Superior temporal gyrus (tissue), 1 donor: Measurements from ENCODE around the gene FAM200C.
"Not testable (repeated sequence)": the region's sequence is repeated elsewhere in the genome, so short reads cannot be mapped to it uniquely, and the experiment has no call there.

Experiments used
- DNase-seq: peaks from one replicate; pipeline ENCODE4 v3.0.0-alpha.2; 2016; ENCODE audit errors: extremely low spot score

The FAM200C gene

DNA sequence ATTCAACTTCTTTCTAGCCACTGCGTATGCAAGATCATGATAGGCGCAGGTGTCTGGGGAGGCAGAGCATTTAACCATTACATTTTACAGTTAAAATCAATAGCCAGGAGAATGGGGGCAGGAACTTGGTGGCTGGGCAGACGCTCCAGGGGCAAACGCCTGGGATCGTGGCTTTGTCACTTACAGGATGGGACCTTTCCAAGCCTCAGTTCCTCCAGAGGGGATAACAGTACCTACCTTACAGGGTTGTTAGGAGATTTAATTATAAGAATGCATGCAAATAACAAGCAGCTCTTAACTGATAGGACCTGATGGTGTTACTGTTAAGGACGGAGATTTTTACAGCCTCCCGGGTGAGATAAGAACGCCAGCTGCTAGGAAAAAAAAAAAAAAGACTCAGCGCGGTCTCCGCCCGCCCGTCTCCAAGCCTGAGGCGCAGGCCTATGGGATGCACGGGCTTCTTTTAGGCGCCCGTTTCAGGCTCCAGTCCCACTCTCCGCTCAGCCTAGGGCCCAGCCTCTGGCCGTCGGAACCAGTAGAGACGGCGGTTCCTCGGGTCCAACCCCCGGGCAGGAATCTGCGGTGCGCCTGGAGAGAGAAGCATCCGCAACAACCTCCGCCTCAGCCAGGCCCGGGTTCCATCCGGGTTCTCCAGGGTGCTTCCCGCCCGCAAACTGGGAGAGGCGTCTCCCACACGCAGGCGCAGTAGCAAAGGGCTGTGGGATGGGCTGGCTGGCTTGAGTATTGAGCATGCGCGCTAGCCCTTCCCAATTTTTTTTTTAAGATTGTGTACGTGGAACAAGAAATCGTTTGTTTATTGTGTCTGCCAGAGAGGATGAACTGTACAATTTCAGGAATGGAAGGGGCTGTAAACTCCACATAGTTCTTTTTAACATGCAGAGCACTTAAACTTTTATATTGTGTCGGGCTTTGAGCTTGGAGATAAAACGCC is at the start of gene FAM200C:
Gene FAM200C (minus strand): TSS at position 653 of the 952 bp plus-strand sequence. CDS start 4,564 bp downstream, outside the sequence.
- DNase-seq, result peak; percentile 98

DNA sequence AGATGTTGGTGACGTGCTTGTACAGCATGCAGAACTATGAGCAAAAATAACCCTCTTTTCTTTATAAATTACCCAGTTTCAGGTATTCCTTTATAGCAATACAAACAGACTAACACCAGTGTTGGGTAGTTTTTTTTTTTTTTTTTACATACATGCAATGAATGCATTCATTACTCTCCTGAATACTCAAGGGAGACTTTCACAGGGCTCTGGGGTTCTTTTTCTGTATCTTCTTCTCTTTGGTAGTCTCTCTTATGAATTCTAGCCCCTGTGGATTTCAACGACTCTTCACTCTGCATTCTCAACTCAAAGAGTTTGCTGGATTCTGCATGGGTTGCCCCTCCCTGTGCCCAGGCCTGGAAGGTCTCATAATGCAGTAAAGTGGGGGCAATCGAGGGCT is 49.6 kb upstream of the FAM200C start:
- DNase-seq, result no peak

DNA sequence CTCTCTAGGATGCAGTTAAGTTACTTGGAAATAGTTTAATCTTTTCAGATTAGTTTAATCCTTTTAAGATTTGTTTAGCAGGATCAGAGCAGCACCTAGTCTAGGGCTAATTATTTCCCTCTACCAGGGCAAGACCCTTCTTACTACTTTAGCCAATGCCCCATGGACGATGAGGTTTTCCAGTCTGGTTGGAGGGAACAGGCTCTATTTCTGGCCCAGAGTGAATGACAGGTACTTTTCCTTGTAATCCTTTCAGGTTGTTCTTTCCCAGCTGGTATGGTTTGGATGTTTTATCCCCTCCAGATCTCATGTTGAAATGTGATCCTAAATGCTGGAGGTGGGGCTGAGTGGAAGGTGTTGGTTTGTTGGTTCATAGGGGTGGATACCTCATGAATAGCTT is 49.0 kb upstream of the FAM200C start:
- no peak for DNase-seq

DNA sequence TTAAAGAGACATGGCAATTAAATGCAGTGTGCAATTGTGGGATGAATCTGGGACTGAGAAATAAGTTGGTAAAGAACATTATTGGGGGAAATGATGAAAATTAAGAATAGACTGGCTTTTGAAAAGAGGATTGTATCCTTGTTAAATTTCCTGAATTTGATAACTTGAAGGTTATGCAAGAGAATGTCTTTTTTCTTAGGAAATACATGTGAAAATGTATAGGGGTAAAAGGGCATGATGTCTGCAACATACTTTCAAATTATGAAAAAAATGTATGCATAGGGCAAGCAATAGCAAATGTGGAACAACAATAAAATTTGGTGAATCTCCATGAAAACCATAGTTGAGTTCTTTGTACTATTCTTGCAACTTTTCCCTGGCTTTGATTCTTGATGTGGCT is 45.9 kb upstream of the FAM200C start:
- DNase-seq, result no peak

DNA sequence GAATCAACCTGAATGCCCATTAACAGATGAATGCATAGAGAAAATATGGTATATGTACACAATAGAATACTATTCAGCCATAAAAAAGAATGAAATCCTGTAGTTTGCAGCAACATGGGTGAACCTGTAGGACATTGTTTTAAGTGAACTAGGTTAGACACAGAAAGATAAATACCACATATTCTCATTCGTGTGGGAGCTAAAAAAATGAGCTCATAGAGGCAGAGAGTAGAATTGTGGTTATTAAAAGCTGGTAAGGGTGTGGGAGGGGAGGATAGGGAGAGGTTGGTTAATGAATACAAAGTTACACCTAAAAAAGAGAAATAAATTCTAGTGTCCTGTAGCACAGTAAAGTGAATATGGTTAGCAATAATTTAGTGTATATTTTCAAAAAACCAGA is 45.3 kb upstream of the FAM200C start:
- no peak for DNase-seq

DNA sequence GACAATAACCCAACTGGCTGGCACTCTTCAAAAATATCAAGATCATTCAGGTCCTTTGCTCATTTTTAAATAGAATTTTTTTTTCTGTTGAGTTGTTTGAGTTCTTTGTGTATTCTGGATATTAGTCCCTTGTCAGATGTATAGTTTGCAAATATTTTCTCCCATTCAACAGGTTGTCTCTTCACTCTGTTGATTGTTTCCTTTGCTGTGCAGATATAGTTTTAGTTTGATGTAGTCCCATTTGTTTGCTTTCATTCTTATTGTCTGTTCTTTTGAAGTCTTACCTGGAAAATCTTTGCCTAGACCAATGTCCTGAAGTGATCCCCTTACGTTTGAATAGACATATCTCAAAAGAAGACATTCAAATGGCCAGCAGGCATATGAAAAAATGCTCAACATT is 44.6 kb upstream of the FAM200C start:
- DNase-seq, result no peak

DNA sequence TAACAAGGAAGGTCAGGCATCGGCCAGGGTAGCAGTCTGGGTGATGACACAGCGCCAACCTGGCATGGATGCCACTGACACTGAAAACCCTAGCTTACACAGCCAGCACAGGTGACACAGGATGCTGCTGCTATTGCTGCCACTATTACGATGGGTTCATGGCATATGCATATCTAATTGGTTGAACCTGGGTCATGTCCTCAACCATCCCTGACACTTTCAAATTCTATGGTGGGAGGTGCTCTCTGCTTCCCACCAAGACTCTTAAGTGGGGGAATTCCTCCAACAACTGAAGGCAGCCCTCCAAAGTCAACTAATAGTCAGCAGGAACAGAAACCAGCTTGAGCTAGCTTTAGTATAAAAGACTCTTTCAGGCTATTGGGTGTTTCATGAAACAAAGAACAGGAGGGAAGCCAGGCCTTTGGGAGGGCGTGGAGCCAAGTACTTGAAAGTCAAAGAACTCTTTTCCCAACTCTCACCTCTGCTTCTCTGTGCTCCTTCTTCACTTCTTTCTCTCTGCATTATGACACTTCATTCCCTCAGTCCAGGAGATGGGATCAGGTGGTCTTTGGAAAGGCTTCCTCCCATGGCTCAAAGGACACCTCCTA is 43.1 kb upstream of the FAM200C start:
- DNase-seq, result no peak

DNA sequence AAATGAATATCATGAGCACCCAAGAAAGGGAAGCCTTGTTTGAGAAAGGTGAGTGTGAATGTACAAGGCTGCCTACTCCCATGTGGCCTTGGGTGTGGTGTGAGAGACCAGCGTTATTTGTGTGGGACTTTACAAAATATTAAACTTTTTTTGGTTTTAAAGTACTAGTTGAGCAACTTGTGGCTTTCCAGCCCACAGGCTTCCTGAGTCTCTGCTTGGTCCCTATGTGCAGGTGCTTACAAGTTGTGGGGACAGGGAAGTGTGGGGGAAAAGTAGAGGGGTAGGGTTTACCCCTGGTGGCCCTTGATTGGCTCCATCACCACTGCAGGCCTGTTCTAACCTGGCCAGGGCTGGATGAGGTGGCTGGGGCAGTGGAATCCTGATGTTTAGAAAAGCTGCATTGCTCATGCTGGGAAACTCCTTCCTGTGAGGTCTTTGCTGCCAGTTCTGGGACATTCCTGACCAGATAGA is 41.5 kb upstream of the FAM200C start:
- no peak for DNase-seq

DNA sequence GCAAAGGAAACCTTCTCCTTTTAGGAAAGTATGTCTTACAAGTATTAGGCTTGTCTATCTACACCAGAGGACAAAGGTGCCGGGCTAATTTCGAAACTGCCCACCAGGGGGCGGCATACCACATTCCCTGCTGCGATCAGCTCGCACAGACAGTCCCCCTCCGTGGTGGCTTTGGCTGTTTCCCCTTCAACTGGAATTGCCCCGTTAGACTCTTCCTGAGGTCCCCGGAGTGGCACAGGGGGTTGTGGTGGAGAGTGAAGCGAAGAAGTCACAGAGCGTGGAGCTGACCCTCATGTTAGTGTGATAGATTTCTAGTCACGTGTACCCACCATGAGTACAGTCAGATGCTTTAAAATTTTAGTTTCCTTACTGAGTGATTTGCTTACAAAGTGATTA is 39.3 kb upstream of the FAM200C start:
- DNase-seq, result peak; percentile 96

DNA sequence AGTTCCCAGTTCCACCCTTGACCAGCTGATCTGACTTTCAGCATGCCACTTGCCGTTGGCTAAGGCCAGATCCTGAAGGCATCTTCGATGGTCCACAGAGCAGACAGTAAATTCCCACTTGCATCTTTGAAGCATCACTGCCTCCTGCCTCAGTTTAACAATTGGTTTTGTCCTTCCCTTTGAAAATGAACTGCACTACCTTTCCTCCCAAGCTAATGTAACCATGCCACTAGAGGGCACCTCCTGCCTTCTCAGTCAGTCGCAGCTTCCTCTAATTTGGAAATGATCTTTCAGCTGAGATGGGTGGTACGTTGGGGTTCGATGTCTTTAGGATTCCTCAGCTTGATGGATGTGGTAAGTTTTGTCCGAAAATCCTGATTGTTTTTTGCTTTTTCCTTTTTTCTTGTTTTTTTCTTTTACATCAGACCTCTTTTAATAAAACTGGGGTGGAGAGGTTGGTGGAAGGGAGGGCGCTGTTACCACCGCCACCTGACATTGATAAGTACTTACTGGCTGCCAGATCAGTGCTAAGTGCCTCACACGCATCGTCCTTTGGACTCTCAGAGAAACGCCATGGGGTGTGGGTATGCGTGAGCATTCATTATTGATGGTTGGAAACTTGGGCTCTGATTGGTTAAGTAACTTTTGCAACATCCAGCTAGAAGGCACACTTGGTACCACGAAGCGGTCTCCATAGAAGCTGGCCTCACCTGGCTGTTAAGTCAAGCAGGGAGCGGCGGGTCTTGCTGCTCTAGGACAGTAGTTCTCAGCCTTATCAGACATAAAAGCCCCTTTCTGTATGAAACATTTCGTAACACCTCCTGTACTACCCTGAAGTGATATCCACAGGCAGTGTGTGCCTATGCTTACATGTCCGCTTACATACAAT is 38.7 kb upstream of the FAM200C start:
- DNase-seq, result peak; percentile 89

DNA sequence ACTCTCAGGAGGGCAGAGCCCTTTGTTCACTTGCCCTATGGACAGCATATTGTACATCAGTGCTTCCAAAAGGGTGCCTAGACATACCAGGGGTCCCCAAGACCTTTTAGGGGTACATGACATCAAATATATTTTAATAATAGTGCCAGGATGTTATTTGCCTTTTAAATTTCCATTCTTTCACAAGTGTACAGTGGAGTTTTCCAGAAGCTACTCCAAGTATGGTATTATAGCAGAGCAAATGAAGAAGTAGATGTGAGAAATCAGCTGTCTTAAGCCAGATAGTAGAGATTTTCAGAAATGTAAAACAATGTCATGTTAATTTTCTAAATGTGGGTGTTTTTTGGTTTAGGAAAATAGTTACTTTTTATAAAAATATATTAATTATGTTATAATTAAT is 37.4 kb upstream of the FAM200C start:
- no peak for DNase-seq

DNA sequence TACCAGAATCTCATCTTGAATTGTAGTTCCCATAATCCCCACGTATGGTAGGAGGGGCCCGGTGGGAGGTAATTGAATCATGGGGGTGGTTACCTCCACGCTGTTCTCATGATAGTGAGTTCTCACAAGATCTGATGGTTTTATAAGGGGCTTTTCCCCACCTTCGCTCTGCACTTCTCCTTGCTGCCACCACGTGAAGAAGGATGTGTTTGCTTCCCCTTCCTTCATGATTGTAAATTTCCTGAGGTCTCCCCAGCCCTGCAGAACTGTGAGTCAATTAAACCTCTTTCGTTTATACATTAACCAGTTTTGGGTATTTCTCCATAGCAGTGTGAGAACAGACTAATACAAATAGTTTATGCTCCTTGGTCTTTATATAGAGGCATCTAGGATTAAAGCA is 36.8 kb upstream of the FAM200C start:
- DNase-seq, result not testable (repeated sequence)

DNA sequence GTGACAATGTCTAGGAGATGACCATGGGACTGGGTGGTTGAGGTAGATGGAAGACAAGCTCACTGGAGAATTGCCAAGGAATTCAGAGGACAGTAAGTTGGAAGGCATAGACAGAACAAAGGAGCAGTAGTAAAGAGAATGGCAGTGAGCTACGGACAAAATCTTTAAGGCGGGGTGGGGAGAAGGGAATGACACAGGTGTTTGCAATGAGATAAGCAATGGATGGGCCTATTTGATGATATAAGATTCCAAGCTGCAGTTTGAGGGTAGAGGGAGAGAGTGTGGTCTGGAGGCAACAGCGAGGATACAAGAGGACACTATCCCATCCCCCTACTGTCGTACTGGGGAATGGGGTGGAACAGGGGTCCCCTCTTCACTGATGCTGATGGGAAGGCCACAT is 36.2 kb upstream of the FAM200C start:
- no peak for DNase-seq

DNA sequence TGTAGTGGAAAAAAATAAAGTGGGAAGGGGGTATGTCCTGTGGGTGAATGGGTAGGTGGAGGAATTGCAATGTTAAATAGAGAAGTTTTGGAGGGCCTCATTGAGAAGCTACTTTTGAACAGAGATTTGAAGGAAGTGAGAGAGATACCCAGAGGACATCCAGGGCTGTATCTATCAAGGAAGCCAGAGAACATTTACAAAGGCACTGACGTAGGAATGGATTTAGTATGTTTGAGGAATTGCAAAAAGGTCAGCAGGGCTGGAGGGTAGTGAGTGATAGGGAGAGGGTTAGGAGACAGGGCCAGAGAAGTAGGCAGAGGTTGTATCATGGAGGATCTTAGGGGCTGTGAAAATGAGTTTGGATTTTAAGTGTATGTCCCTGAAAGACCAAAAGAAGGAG is 35.7 kb upstream of the FAM200C start:
- DNase-seq, result no peak

DNA sequence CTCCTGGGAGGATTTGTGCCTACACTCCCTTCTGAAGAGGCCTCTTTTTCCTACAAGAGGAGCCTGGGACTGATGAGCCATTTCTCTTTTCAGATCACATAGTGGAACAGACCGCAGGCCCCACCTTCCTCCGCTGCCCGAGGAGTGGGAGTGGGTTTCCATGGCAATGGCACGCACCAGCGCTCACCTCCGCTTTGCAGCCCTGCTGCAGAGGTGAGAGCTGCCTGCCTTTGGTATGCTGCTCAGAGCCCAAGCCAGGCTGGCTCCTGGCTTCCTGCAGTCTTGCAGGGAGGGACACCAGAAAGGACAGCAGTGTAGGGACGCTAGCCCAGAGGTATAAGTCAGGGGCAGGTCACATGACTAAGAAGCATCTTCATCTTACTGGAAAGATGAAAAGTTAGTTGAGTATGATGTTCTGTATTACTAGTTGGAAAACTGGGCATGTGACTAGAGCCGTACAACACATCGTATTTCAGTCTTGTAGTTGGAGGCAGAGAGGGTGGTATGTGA is 34.2 kb upstream of the FAM200C start:
- no peak for DNase-seq

DNA sequence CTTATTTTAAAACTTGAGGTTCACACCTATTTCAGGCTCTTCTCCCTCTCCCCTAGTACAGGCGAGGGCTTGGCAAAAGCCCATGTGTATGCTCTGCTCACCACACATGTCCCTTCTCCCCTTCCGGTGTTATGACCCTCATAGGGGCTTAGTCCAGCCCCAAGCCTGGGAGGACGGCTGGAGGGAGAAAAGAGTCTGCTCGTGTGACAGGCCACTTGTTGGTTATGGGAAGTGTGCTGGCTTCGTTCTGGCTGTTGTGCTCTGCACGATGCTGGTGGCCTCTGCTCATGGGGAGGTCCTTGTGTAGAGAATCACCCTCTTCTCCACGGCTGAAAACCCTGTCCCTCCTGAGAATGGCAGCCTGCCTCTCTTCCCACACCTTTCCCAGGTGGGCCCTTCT is 32.9 kb upstream of the FAM200C start:
- DNase-seq, result no peak

DNA sequence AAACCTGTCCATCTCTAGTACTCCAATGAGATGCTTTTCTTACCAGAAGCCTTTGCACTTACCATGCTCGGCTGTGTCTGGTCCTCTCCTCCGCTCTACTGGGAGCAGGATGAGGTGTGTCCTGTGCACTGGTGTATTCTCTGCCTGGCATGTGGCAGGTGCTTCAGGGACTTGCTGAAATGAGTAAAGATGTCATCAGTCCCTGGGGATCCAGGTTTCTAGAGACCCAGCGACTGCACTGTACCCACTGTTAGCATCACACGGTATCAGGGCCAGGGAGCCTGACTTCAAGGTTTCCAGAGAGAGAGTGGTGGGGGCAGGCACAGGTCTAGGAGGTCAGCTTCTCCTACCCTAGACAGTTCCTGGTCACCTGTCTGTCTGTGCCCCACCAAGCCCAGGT is 32.3 kb upstream of the FAM200C start:
- DNase-seq, result no peak

DNA sequence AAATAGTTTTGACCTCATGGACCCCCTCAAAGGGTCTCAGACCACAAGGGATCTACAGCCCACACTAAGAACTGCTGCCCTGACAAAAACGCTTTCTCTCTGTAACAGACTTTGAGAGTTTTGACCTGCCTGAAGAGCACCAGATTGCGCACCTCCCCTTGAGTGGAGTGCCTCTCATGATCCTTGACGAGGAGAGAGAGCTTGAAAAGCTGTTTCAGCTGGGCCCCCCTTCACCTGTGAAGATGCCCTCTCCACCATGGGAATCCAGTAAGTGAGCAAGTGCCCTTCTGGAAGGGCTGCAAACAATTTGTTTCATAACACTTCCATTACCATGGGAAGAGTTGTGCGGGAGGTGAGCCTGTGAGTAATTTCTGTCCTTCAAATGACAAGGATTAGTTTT is 27.8 kb upstream of the FAM200C start:
- no peak for DNase-seq

DNA sequence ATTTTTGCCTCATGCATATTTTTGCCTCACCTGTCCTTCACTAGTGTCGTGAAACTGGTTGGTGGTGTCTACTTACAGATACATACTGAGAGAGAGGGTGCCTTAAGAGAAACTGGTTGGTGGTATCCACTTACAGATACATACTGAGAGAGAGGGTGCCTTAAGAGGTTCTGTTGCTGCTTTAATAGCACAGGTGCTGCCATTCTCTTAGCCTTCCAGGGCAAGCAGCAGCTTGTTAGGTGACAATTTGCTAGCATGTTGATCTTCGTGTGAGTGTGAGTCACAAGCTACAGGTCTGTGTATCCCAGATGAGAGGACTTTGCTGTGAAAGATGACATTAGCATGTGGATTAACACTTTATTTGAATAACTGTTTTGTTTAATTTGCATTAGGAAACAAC is 23.2 kb upstream of the FAM200C start:
- no peak for DNase-seq

DNA sequence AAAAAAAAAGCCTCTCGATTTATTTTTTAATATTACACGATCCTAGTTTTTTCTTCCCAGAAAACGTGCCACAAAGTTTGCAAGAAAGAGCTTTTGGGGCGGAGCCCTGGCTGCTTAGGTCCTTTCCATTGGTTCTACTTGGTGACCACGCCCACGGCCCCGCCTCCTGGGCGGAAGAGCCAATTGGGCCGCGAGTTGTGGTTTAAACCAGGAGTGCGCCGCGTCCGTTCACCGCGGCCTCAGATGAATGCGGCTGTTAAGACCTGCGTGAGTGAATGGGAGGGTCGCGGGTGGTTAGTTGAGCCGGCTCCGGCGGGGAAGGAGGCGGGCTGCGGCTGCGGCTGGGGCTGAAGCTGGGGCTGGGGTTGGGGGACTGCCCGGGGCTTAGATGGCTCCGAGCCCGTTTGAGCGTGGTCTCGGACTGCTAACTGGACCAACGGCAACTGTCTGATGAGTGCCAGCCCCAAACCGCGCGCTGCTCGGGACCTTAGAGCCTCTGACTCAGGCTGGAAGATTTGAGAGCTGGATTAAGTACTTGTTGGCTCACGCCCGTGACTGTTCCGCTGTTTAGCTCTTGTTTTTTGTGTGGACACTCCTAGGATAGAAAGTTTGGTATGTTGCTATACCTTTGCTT is 21.9 kb upstream of the FAM200C start, which contains the start of gene PTTG1:
Gene PTTG1 (plus strand): TSS at position 231 of the 634 bp plus-strand sequence. CDS start 458 bp downstream, outside the sequence.
- peak; percentile 93 for DNase-seq

DNA sequence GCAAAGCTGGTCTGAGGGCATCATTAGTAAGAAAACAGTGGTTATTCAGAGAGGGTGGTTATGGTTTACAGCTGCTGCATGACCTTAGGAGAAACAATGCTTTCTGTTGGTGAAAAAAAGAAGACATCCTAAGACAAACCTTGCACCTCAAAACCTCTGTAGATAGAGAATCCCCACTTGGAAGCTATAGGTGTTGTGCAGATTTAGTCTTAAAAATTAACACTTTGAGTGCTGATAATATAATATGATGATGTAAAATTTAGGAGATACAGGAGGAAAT is 20.4 kb upstream of the FAM200C start:
- no peak for DNase-seq
